HUES6 (cell line): ENCODE data around the gene DCANP1.
"Not testable (repeated sequence)": the region's sequence is repeated elsewhere in the genome, so short reads cannot be mapped to it uniquely, and the experiment has no call there.

Experiments
- H3K27ac ChIP-seq: 2 replicates; pipeline ENCODE4 v1.7.0; 2013; ENCODE audit warnings: low read depth, mild to moderate bottlenecking, low read length, inconsistent platforms
- H3K27me3 ChIP-seq: 2 replicates; pipeline ENCODE4 v1.6.1; 2013; ENCODE audit warnings: low read length; ENCODE audit not compliant: control insufficient read depth, insufficient read depth
- H3K36me3 ChIP-seq: 2 replicates; pipeline ENCODE4 v1.6.1; 2013; ENCODE audit warnings: low read length; ENCODE audit not compliant: control insufficient read depth, insufficient read depth
- H3K4me1 ChIP-seq: 2 replicates; pipeline ENCODE4 v1.6.1; 2013; ENCODE audit warnings: low read length; ENCODE audit not compliant: control insufficient read depth, insufficient read depth
- H3K4me3 ChIP-seq: 2 replicates; pipeline ENCODE4 v1.5.1; 2013; ENCODE audit warnings: low read depth, low read length
- H3K9ac ChIP-seq: one replicate; pipeline ENCODE4 v1.6.1; 2013; ENCODE audit warnings: mild to moderate bottlenecking, low read length
- H3K9me3 ChIP-seq: 2 replicates; pipeline ENCODE4 v1.6.1; 2013; ENCODE audit warnings: low read depth, low read length; ENCODE audit not compliant: control insufficient read depth, insufficient read depth

Gene DCANP1

GRCh38 chr5:135447298-135447929 is at the start of gene DCANP1:
DCANP1 (minus strand) TSS chr5:135447348; CDS start chr5:135447108, 240 bp downstream.
- H3K9me3 ChIP-seq = no peaks in the 10 kb centered on the region

GRCh38 chr5:135495531-135495930 is 48.4 kb upstream of the DCANP1 start:
- Histone ChIP-seq H3K4me1 (peaks cover 28% of the 10 kb centered on the region), H3K27me3 (peaks cover 97% of the 10 kb centered on the region)
- not testable (repeated sequence) for H3K36me3 ChIP-seq, H3K9ac ChIP-seq, H3K27ac ChIP-seq, H3K4me3 ChIP-seq, H3K9me3 ChIP-seq

More at GRCh38 chr5:135447298-135447929, at the start of gene DCANP1:
- Histone ChIP-seq H3K4me3 (0 out of 2 replicates have a peak within 1 kb of the TSS, but pooled peaks have one; percentile 13), H3K4me1 (peaks cover 18% of the 10 kb centered on the region), H3K36me3 (no peaks in the 10 kb centered on the region), H3K27me3 (peaks cover 44% of the 10 kb centered on the region), H3K27ac (no peak within 1 kb of the TSS), H3K9ac (no peak within 1 kb of the TSS)

GRCh38 chr5:135494196-135494595 is 47.0 kb upstream of the DCANP1 start:
- no peak overlapping the region for H3K4me3 ChIP-seq
- H3K9me3 ChIP-seq = no peaks in the 10 kb centered on the region
- H3K27ac ChIP-seq = no peak overlapping the region
- no peaks in the 10 kb centered on the region for H3K36me3 ChIP-seq
- H3K9ac ChIP-seq = no peak overlapping the region
- peaks cover 100% of the 10 kb centered on the region for H3K27me3 ChIP-seq
- peaks cover 40% of the 10 kb centered on the region for H3K4me1 ChIP-seq

- no peak overlapping the region for H3K27ac ChIP-seq
- peaks cover 38% of the 10 kb centered on the region for H3K4me1 ChIP-seq
- H3K9ac ChIP-seq = no peak overlapping the region
- no peak overlapping the region for H3K4me3 ChIP-seq
- no peaks in the 10 kb centered on the region for H3K36me3 ChIP-seq
- no peaks in the 10 kb centered on the region for H3K9me3 ChIP-seq
- peaks cover 100% of the 10 kb centered on the region for H3K27me3 ChIP-seq
These were observed 46.4 kb upstream of the DCANP1 start for GRCh38 chr5:135493406-135494180.

GRCh38 chr5:135492319-135492626 is 45.1 kb upstream of the DCANP1 start:
- Histone ChIP-seq H3K27ac (no peak overlapping the region), H3K27me3 (peaks cover 100% of the 10 kb centered on the region), H3K9ac (no peak overlapping the region), H3K4me1 (peaks cover 40% of the 10 kb centered on the region), H3K36me3 (no peaks in the 10 kb centered on the region), H3K4me3 (peak overlapping the region; percentile 54; the same call in 1 of the 2 replicates), H3K9me3 (no peaks in the 10 kb centered on the region)

GRCh38 chr5:135491552-135492318 is 44.6 kb upstream of the DCANP1 start:
- Histone ChIP-seq H3K9ac (no peak overlapping the region), H3K27ac (no peak overlapping the region), H3K4me1 (peaks cover 40% of the 10 kb centered on the region)

GRCh38 chr5:135491038-135491551 is 43.9 kb upstream of the DCANP1 start:
- H3K4me3 ChIP-seq = peak overlapping the region; percentile 54
- no peak overlapping the region for H3K9ac ChIP-seq
- H3K9me3 ChIP-seq = no peaks in the 10 kb centered on the region
- peaks cover 40% of the 10 kb centered on the region for H3K4me1 ChIP-seq
- H3K27me3 ChIP-seq = peaks cover 100% of the 10 kb centered on the region
- H3K36me3 ChIP-seq = no peaks in the 10 kb centered on the region
- no peak overlapping the region for H3K27ac ChIP-seq

More at GRCh38 chr5:135491552-135492318, 44.6 kb upstream of the DCANP1 start:
- peaks cover 100% of the 10 kb centered on the region for H3K27me3 ChIP-seq
- peak overlapping the region; percentile 54 for H3K4me3 ChIP-seq
- no peaks in the 10 kb centered on the region for H3K9me3 ChIP-seq
- no peaks in the 10 kb centered on the region for H3K36me3 ChIP-seq

GRCh38 chr5:135490245-135491037 is 43.3 kb upstream of the DCANP1 start:
- Histone ChIP-seq H3K9me3 (no peaks in the 10 kb centered on the region), H3K9ac (peak overlapping the region; percentile 27), H3K27ac (no peak overlapping the region), H3K27me3 (peaks cover 100% of the 10 kb centered on the region), H3K4me3 (peak overlapping the region; percentile 61), H3K4me1 (peaks cover 40% of the 10 kb centered on the region), H3K36me3 (no peaks in the 10 kb centered on the region)

GRCh38 chr5:135489466-135490244 is 42.5 kb upstream of the DCANP1 start:
- Histone ChIP-seq H3K4me1 (peaks cover 44% of the 10 kb centered on the region), H3K27me3 (peaks cover 100% of the 10 kb centered on the region), H3K36me3 (no peaks in the 10 kb centered on the region), H3K9me3 (no peaks in the 10 kb centered on the region), H3K4me3 (peak overlapping the region; percentile 61), H3K9ac (peak overlapping the region; percentile 50), H3K27ac (no peak overlapping the region)
